ENCODE data around the gene CAMKMT. TPM values are rescaled to one million over a fixed set of nuclear protein-coding genes. Genes with fewer than 3 reads are reported as not detected.

Gene CAMKMT
- total RNA-seq, 1 experiment from 2014 or later: 16.7 TPM

DNA sequence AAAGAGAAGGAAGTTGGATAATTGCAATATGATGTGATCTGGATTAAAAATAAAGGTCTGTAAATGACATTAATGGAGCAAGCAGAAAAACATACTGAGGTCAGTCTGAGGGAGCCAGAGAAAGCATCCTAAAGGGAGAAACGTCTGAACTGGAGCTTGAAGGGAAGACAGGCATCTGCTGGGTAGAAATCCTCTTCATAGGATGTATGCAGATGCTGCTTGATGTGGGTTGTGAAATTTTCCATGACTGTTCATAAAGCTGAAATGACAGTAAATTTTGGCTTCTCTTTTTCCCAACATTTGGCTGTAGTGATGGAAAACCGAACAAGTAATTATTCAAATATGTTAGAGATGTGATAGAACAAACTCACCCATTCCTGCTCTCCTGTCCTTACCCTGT, 287.6 kb downstream of the CAMKMT start:
- no peak for DNase-seq (ENCODE audit: low spot score)

DNA sequence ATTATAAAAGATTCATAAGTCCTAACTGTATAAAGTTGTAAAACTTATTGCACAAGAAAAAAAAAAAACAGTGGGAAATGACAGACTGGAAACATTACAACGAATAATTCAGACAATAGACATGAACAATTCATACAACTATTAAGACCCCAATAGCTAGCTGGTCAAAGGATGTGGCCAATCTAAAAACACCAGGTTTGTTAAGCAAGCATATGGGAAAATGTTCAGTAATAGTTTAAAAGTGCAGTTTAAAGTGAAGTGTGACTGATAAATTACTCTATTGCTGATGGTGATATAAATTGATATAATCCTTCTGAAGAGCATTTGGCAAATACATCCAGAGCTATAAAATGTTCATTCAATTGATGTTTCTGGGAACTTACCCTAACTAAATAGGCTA, 289.0 kb downstream of the CAMKMT start:
- DNase-seq (ENCODE audit: low spot score): no peak

DNA sequence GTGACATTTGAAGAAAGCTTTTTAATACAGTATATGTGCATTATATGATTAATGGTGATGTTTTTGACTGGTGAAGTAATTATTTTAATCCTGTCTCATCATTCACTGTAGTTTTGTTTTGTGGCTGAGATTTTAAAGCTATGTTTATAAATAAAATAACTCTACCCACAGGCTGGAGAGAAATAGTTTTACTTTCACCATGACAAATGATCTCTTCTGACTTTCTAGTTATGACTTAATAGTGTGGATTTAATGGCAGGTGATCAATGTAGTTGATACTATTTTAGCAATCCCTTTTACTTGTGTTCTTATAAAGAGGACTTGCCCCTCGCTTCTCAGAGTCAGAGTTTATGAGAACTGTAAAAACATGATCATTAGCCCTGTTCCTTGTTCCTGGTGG, 290.2 kb downstream of the CAMKMT start:
- DNase-seq (ENCODE audit: low spot score): no peak

DNA sequence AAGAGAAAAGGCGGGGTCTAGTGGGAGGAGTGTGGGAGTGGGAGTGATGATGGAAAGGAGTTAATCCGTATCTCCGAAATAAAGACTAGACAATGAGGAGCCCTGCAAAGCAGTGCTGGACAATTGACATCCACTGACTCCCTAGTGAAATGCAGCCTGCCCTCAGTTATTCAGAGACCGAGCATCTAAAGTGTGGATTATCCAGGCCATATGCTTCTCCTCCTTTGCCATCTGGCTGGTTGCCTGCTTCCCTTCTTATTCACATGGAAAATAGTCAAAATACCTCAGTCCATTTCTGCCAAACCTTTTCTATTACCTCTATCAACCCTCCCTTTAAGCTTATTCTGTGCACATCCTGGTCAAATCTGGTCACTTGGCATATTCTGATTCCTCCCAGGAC, 291.0 kb downstream of the CAMKMT start:
- no peak for DNase-seq (ENCODE audit: low spot score)

DNA sequence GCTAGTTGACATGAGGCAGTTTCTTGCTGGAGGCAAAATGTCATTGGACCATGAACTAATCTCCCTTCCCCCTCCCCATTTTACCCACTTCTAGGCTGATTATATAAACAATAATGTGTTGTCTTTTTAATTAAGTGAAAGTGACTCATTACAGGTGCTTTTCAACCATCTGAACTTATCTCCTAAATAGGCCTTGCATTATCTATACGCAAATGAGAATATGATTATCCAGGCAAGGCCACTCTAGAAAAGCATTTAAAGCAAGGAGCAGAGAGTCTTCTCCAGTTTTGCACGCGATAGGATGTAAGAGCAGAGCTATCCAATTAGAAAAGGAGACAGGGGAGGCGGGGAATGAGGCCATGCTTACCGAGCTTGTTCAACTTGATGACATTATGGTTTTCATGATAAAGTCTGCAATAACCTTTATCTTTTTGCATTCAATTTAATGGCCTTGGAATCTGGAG, 293.7 kb downstream of the CAMKMT start:
- no peak for DNase-seq (ENCODE audit: low spot score)

DNA sequence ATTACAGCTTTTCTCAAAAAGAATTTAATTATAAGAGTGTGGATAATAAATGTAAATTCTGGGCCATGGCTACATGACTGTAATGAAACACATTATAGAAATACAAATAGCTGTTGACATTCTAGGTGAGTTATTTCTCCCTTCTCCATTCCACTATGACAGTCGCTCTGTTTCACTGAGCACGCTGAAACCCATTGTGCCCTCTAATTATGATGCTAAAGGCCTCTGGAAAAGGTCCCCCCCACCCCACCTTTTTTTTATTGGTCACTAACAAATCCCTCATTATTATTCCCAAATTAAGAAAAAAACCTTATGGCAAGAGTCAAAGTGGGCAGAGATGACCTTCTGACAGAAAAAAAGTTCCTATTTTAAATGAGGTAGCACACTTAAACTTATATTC, 294.7 kb downstream of the CAMKMT start:
- no peak for DNase-seq (ENCODE audit: low spot score)

DNA sequence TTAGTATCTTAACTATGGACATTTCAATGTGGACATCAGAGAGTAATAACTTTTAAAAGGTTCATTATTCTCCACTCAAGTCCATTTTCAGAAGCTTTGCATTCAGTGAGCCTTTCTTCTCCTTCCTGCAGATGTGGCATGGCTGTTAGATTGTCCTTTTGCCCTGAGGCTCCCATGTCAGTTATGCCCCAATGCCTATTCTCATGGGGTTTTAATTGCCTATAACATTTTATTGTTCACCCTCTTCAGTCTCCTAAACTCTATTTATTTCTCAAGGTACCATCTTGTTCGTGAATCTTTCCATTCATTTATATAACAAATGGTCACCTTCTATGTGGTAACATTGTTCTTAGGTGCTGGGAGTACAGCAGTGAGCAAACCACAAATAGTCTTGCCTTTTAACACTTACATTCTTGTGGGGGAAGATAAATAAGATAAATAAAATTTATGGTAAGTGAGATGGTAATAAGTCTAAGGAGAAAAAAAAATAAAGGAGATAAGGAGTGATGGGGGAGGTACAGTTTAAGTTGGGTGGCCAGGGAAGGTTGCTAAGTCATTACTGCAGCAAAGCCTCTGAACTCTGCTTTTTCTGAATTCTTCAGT, 301.8 kb downstream of the CAMKMT start:
- peak; percentile 14 for DNase-seq (ENCODE audit: low spot score)

DNA sequence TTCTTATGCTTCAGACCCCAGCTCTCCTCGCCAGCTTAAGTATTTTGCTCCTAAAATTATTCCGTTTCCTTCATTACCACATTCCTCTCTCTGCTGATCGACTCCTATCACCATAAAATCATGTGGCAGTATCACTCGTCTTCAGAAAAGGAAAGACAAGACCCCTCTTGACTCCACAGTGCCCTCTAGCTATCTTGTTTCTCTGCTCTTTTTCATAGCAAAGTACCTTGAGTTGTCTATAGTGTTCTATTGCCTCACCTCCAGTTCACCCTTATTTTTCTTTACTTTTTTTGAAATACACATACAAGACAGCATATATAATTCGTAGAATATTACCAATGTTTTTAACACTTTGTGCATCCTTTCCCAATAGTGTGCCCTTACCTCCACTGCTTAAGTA, 306.6 kb downstream of the CAMKMT start:
- no peak for DNase-seq (ENCODE audit: low spot score)

DNA sequence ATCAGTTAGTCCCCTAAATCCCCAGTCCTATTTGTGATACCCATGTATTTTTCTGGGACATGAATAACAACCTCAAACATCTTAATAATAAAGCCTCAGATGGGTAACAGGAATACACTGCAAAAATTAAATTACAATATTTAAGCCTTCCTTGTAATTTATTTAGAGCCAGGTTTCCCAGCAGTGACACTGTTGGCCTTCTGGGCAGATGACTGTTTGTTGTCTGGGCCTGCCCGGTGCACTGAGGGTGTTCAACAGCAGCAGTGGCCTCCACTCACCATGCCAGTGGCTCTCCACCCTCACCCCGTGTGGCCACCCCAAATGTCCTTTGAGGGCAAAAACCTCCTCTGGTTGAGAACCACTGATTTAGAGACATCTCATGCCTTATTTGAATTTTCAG, 309.5 kb downstream of the CAMKMT start:
- DNase-seq (ENCODE audit: low spot score): no peak

DNA sequence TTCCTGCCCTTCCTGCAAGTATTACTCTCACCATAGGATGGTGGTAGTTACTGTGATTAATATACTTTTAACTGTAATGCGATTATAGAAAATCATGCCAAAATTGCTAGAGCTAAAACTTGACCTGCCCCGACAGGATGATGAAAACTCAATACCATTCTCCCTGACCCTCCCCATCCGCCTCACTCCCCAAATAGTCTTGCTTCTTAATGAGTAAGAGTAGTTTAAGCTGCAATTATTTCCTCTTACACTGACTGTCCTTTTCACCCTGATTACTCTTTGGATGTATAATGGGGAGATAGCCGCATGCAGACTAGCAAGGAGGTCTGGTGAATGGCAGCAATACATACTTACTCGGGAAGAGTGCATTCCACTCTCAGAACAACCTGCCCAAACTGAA, 310.2 kb downstream of the CAMKMT start:
- no peak for DNase-seq (ENCODE audit: low spot score)

DNA sequence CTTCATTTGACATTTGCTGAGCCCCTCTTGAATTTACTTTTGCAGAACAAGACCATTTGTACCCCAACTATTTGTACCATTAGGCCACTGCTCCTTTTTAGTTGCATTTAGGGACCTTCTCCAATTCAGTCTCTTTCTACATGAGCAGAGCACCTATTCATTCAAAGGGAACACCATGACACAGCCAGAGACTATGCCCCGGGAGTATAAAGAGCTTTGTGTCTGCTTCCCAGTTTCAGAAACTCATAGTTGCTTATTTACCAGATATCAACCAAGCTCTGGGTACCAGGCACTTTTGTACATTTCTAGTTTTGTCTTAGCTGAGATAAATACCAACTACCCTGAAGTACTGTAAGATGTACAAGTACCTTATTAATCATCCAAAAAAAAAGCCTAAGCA, 310.7 kb downstream of the CAMKMT start:
- DNase-seq (ENCODE audit: low spot score): no peak

DNA sequence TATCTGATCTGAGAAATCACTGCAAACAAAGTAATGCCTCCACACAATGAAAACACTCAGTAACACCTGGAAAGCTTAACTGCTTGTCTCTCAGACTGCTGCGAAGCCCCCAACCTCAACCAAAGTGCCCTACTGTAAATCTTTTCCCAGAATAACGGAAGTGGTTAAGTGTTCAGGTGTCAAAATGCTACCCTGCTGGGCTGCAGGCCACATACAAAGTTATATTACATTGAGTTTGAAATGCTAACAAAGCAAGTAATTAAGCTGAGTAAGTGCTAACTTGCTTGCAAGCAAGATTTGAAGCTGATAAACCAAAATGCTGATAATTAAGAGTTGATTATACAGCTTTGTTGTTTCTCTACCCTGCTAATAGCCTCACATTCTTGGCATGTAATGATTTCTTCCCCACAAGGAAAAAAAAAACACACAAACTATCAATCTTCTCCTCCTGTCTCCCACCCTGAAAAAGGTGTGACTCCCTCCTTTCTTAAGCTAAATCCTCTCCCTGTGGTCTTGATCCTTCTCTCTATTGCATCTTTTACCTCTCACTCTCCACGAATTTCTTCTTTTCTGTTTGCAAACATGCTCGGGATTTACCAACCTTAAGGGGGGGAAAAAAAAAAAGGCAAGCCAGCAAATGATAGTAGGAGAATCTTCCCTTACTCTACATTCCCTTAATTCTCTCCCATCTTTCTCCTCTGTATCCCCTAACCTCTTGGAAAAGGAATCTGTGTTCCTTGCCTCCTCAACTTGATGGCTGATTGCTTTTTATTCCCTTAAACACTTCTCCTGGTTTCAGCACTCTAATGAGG, 312.9 kb downstream of the CAMKMT start:
- no peak for DNase-seq (ENCODE audit: low spot score)

DNA sequence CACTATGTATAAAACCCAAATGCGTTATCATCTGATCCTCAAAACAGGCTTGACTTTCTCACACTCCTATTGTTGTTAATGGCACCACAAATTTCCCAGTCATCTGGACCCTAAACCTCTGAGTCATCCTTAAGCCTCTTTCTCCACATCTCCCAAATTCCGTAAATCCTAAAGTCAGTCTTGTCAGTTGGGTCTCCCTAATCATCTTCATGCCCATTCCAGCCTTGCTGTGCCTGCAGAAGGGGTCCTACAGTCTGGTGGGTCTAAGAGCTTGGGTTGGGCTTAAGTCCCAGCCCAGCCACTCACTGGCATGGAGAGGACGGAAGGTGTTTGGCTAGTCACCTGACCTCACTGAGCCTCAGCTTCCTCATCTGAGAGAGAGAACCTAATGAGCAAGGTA, 314.6 kb downstream of the CAMKMT start:
- DNase-seq (ENCODE audit: low spot score): no peak

DNA sequence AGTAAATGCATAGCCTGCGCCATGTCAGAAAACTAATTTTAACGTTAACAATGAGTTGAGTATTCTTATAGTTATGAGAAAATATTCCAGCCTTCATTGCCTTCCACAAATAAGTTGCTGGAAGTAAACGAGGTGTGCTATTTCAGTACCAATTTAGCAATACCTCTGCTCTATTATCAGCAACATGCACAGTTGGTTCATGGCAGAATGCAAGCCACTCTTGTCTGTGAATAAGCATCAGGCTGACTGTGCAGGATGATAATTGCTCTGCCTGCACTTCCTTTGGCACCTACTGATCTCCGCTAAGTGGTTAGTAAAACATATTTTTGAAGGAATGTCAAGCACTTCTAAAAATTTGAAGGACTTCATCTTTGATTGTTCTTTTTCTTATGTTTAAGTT, 317.8 kb downstream of the CAMKMT start:
- no peak for DNase-seq (ENCODE audit: low spot score)

DNA sequence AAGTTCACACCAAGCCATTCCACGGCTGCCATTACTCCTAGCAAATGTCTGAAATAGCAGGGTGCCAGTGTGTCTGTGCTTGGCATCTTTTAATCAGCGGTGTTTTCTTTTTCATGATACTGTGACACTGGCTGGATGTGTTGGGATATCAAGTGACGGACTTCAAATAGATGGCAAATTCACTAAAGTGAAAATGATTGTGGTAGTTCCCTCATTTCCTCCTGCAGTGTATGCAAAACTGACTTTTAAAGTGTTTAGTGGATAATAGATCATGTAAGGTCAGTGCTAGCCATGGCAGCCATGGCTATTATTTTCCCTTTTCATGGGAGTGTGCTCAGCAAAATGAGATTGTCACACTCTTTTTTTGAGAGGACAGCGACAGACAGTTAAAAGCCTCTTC, 318.2 kb downstream of the CAMKMT start:
- no peak for DNase-seq (ENCODE audit: low spot score)

DNA sequence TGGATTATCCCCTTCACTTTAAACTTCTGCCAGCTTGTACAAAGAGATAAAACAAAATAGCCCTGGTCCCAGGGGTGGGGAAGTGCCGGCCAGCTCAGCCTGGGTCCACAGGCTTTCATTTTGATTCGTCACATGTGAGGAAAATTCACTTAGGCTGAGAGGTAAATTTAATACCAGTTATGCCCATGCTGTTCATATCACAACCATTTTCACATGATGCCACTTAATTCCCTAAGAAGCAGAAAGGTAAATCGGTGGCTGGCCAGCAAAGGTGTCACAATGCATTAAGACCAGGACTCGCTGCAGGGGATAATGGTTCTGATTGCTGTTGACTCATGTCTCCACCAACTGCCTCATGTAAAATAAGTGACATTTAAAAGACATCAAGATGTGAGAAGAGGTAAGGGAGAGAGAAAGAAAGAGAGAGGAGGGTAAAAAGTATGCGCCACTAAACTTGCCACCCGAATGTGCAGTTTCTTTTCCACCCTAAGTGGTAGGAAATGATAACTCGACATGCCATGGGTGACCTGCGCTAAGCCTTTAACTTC, 318.8 kb downstream of the CAMKMT start:
- no peak for DNase-seq (ENCODE audit: low spot score)

DNA sequence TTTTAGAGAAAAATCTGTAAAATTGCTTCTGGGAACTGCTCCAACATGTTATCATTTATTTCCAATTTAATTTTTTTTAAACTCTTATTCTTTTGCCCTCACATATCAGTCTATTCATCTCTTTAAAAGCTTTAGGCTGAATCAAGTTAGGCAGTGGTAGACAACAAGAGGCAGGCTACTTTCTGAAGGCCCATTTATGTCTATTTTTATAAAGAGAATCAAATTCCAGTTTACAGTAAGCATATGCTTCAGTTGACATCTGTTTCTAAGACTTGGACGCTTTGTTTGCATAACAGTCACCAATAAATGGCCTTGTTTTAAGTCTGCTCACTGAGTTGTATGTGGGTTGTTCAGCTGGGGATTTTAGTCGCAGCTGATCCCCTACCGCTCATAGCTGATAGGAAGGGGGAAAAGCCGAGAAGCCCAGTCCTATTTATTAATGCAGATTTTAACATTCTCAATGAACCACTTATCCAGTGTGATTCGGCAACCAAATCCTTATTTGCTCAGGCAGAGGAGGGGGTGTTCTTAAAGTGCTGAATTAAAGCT, 319.3 kb downstream of the CAMKMT start:
- DNase-seq (ENCODE audit: low spot score): no peak

DNA sequence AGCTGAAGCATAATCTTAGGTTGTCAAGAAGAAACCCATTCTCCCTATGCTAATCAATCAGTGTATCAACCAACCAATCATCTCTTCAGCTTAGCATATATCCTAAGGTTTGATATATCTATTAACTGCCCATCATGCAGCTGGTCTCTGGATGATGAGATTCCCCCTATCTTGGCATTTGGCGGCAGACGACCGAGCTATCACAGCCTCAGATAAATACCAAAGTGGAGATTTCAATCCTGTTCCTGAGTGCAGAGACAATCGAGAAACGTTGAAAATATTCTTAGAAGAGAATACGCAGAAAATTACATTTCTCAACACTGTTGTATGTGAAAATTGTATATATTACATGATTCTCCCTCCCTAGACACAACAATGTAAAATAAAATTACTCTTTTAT, 320.7 kb downstream of the CAMKMT start:
- no peak for DNase-seq (ENCODE audit: low spot score)

DNA sequence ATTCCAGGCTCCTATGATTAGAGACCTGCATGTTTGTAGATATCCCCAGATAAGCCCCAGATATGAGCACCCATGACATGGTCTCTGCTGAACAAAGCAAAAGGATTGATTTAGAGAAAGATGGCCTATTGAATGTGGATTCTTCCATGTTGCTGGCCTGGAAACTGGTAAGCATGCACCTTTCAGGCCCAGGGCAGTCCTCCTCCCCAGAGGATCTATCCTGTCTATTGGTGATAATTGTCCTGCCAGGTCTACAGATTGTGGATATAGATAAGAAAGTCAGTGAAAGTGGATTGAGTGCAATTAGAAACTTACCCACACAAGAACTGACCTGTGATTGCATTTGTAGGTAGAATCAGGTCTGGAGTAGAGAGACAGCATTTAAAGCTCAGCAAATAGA, 322.8 kb downstream of the CAMKMT start:
- no peak for DNase-seq (ENCODE audit: low spot score)

DNA sequence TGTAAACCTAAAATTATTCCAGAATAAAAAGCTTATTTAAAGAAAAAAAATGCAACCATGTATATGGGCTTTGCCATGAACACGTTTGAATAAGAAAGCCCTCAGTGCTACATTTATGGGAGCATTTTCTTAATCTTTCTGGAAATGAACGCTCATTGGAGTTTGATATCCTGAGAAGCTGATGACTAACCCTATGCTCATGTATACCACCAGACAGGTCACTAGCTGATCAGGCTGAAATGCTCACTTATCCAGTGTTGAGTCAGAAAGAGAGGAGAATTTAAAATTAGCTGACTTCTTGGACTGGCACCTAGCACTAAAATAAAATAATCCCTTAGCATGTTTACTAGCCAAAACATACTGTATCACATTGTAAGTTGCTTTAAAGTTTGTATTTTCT, 324.8 kb downstream of the CAMKMT start:
- DNase-seq (ENCODE audit: low spot score): peak; percentile 60

DNA sequence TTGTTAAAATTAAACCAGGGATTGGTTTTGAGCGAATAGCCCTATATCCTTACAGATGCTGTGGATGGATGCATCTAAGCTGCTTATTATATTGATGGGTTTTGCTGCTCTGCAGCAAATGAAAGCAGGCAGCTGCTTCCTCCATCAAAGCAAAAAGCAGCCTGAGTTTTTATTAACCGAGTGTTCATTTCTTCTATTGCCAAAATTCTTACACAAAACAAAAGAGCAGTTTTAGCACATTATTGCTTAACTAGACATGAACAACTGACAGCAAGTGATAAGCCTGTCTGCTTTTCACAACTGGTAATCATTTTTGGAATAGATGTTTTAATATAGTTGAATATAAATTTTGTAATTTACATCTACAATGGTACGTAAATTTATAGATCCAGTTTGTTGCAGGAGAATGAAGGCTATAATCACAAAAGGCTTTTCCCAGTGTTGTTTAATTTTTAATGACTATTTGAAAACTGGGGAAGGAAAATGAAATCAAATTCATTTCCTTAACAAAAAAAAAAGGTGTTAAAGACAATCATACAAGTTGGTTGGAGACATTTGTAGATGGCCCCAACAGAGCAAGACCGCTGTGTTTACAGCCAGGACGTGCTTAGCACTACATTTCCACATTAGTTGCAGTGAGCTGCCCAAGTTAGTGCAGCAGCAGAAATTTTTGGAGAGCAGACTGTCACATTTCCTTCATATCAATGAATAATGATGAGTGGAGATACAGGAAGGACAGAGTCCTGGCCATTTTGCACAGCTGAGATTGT, 326.1 kb downstream of the CAMKMT start:
- DNase-seq (ENCODE audit: low spot score): no peak

DNA sequence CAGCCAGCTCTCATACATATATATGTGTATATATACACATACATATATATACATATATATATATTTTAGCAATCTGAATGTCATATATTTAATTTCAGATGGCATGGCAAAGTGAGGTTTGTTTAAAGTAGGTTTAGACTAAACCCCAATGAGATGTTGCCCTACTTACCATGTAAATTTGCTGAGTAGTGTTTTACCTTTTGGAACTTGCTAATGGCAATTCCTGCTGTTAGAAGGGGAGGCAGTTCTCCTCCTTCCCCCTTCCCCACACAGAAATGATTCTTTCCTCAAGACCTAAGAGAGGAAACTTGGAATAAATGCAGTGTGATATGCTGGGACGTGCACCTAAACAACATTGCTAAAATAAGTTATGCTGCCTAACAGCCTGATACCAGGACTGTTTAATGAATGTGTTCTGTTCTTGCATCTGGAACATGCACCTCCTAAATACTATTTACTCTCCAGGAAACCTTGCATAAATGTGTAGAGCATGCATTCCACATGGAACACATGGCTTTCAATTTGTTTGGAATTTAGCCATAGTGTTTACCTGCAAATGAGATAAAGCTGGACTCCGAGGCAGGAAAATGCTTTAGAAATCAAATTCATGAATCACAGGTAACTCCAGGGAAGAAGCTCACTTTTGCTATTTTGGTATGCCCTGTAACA, 326.8 kb downstream of the CAMKMT start:
- no peak for DNase-seq (ENCODE audit: low spot score)
